Measurements from ENCODE around the gene DPEP1. TPM values are rescaled to one million over a fixed set of nuclear protein-coding genes. Genes with fewer than 3 reads are reported as not detected.
A peak's percentile ranks its signal among the peaks of the same experiment; 100 is the strongest.
"Not testable (repeated sequence)": the region's sequence is repeated elsewhere in the genome, so short reads cannot be mapped to it uniquely, and the experiment has no call there.

DPEP1 gene
- total RNA-seq, 1 experiment from 2014 or later = 1.1 TPM

DNA sequence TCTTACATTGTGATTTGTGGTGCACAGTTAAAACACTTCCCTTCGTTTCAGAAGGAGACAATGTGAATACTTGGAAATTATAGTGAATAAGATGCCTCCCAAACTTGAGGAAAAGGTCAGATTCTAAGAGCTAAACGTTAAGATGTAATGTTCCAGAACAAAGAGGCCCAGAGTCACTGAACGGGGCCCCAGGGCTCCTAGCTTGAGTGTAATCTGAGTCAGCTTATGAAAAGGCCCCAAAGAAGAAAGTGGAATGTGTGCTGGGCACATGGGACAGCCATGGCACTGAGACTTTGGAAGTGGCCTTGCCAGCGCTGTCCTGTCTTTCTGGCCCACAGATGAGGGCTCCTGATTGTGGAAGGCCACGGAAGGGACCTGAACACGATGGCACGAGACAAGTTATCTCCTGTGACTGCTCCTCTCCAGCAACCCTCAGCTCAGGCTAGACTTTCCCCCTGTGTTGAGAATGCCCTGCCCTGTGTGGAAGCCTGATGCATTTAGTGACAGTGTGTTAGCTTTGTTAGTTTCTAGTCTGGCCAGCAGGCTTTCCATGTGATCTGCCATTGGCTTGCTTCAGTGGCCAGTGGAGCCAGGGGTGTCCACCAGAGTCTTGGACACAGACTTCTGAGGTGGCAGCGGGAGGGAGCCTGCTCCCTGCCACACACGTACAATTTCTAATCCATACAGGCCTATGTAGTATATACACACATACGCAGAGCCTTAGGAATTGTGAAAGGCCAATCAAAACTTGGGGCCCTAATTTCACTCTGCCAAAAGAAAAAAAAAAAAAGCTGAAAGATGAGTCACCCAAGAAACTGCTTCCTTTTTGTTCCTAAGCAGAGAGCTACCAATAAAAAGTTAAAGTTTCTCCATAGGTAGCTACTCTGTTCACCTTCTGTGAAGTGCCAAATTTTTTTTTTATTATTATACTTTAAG is 57.3 kb downstream of the DPEP1 start:
- Histone ChIP-seq H2AFZ (ENCODE audit: low read length) (no peak overlapping the region), H2AK5ac (ENCODE audit: insufficient read length, low read length) (no peak overlapping the region), H3K18ac (ENCODE audit: insufficient read length, low read depth, low read length) (no peak overlapping the region), H3K4me1 (ENCODE audit: insufficient read depth, low read length) (no peaks in the 10 kb centered on the region), H3K4me2 (ENCODE audit: insufficient read depth, insufficient read length, low read length) (no peak overlapping the region), H3K79me2 (ENCODE audit: insufficient read depth, low read length) (no peaks in the 10 kb centered on the region), H4K5ac (ENCODE audit: insufficient read length, low read depth, low read length) (no peak overlapping the region), H3K23ac (ENCODE audit: insufficient read length, low read depth, low read length) (no peak overlapping the region), H3K27me3 (ENCODE audit: insufficient read depth, low read length) (no peaks in the 10 kb centered on the region), H3K23me2 (ENCODE audit: insufficient read length, low read depth, low read length, poor library complexity, severe bottlenecking) (no peaks in the 10 kb centered on the region), H3K56ac (ENCODE audit: insufficient read length, low read depth, low read length) (no peak overlapping the region), H2BK120ac (ENCODE audit: low read depth, low read length, poor library complexity, severe bottlenecking) (no peak overlapping the region), H3T11ph (ENCODE audit: low read length) (no peak overlapping the region), H3K4ac (ENCODE audit: low read depth, low read length) (no peak overlapping the region), H3K79me1 (ENCODE audit: insufficient read depth, low read depth, low read length, poor library complexity, severe bottlenecking) (no peaks in the 10 kb centered on the region), H4K20me1 (ENCODE audit: control insufficient read depth, insufficient read depth, insufficient read length) (no peaks in the 10 kb centered on the region), H3K27ac (ENCODE audit: insufficient read length, low read depth, low read length) (no peak overlapping the region), H2BK12ac (ENCODE audit: insufficient read length, low read depth, low read length) (no peak overlapping the region), H4K91ac (ENCODE audit: insufficient read length, low read depth, low read length) (no peak overlapping the region), H2BK20ac (ENCODE audit: low read depth, low read length, poor library complexity, severe bottlenecking) (no peak overlapping the region), H4K8ac (replicated peaks; ENCODE audit: insufficient read length, low read depth, low read length) (no peak overlapping the region), H3K9me3 (ENCODE audit: control insufficient read depth, low read depth, low read length) (peaks cover 10% of the 10 kb centered on the region), H2BK5ac (ENCODE audit: insufficient read length, low read length) (no peak overlapping the region), H2BK15ac (ENCODE audit: low read depth, low read length) (no peak overlapping the region), H3K9ac (ENCODE audit: extremely low read depth, insufficient read length, low read length) (no peak overlapping the region), H3K14ac (ENCODE audit: insufficient read depth, low read length) (no peak overlapping the region)
- peaks cover 34 to 36% of the 10 kb centered on the region in 2 experiments for H3K9me3 Mint-ChIP-seq
- H3K27ac Mint-ChIP-seq = peak overlapping the region in 1 of 3 experiments; percentile 55; a peak in 2 of 7 replicates
- no peak for DNase-seq
- H3K36me3 Mint-ChIP-seq (ENCODE audit: insufficient read depth in 1 of 3, low read depth in 3 of 3) = peaks cover 24 to 37% (median 30%) of the 10 kb centered on the region in 3 experiments
- H3K4me3 Mint-ChIP-seq = no peak overlapping the region
- no CpG with 5 or more reads among the region's 10 CpGs for WGBS (ENCODE audit: extremely low coverage, insufficient read length, low lambda C conversion rate)
- H3K4me1 Mint-ChIP-seq = no peaks in the 10 kb centered on the region
- peaks cover 3% of the 10 kb centered on the region for H3K27me3 Mint-ChIP-seq (ENCODE audit: low read depth)
- TF ChIP-seq, protein P1, sequence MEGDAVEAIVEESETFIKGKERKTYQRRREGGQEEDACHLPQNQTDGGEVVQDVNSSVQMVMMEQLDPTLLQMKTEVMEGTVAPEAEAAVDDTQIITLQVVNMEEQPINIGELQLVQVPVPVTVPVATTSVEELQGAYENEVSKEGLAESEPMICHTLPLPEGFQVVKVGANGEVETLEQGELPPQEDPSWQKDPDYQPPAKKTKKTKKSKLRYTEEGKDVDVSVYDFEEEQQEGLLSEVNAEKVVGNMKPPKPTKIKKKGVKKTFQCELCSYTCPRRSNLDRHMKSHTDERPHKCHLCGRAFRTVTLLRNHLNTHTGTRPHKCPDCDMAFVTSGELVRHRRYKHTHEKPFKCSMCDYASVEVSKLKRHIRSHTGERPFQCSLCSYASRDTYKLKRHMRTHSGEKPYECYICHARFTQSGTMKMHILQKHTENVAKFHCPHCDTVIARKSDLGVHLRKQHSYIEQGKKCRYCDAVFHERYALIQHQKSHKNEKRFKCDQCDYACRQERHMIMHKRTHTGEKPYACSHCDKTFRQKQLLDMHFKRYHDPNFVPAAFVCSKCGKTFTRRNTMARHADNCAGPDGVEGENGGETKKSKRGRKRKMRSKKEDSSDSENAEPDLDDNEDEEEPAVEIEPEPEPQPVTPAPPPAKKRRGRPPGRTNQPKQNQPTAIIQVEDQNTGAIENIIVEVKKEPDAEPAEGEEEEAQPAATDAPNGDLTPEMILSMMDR (conservative IDR thresholded peaks at IDR 0.05) = no peak

DNA sequence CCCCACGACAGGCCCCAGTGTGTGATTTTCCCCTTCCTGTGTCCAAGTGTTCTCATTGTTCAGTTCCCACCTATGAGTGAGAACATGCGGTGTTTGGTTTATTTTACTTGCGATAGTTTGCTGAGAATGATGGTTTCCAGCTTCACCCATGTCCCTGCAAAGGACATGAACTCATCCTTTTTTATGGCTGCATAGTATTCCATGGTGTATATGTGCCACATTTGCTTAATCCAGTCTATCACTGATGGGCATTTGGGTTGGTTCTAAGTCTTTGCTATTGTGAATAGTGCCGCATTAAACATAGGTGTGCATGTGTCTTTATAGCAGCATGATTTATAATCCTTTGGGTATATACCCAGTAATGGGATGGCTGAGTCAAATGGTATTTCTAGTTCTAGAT is 58.1 kb downstream of the DPEP1 start:
- not testable (repeated sequence) for H4K20me1 ChIP-seq (ENCODE audit: control insufficient read depth, insufficient read depth, insufficient read length); H3K23ac ChIP-seq (ENCODE audit: insufficient read length, low read depth, low read length); H4K8ac ChIP-seq (replicated peaks; ENCODE audit: insufficient read length, low read depth, low read length); DNase-seq; H2BK5ac ChIP-seq (ENCODE audit: insufficient read length, low read length); H2BK120ac ChIP-seq (ENCODE audit: low read depth, low read length, poor library complexity, severe bottlenecking); H3K9ac ChIP-seq (ENCODE audit: extremely low read depth, insufficient read length, low read length); H2BK15ac ChIP-seq (ENCODE audit: low read depth, low read length); H3T11ph ChIP-seq (ENCODE audit: low read length); H3K4me1 Mint-ChIP-seq; H3K27me3 Mint-ChIP-seq (ENCODE audit: low read depth); H2AK5ac ChIP-seq (ENCODE audit: insufficient read length, low read length); H3K4me3 Mint-ChIP-seq; H3K4ac ChIP-seq (ENCODE audit: low read depth, low read length); H2BK12ac ChIP-seq (ENCODE audit: insufficient read length, low read depth, low read length); H3K4me1 ChIP-seq (ENCODE audit: insufficient read depth, low read length); H4K91ac ChIP-seq (ENCODE audit: insufficient read length, low read depth, low read length); H3K56ac ChIP-seq (ENCODE audit: insufficient read length, low read depth, low read length); H4K5ac ChIP-seq (ENCODE audit: insufficient read length, low read depth, low read length); H3K27me3 ChIP-seq (ENCODE audit: insufficient read depth, low read length); H3K79me2 ChIP-seq (ENCODE audit: insufficient read depth, low read length); H3K27ac ChIP-seq (ENCODE audit: insufficient read length, low read depth, low read length); H3K9me3 ChIP-seq (ENCODE audit: control insufficient read depth, low read depth, low read length); H3K14ac ChIP-seq (ENCODE audit: insufficient read depth, low read length); H2BK20ac ChIP-seq (ENCODE audit: low read depth, low read length, poor library complexity, severe bottlenecking); H3K23me2 ChIP-seq (ENCODE audit: insufficient read length, low read depth, low read length, poor library complexity, severe bottlenecking); H3K27ac Mint-ChIP-seq; H2AFZ ChIP-seq (ENCODE audit: low read length); H3K18ac ChIP-seq (ENCODE audit: insufficient read length, low read depth, low read length); H3K4me2 ChIP-seq (ENCODE audit: insufficient read depth, insufficient read length, low read length); H3K79me1 ChIP-seq (ENCODE audit: insufficient read depth, low read depth, low read length, poor library complexity, severe bottlenecking)
- no CpG with 5 or more reads among the region's 4 CpGs for WGBS (ENCODE audit: extremely low coverage, insufficient read length, low lambda C conversion rate)
- H3K36me3 Mint-ChIP-seq (ENCODE audit: insufficient read depth in 1 of 3, low read depth in 3 of 3) = peaks cover 17 to 29% (median 26%) of the 10 kb centered on the region in 3 experiments
- peaks cover 31 to 34% of the 10 kb centered on the region in 2 experiments for H3K9me3 Mint-ChIP-seq

Measured in H9 (cell line).